ENCODE measurements around the gene PRCP. TPM values are rescaled to one million over a fixed set of nuclear protein-coding genes. Genes with fewer than 3 reads are reported as not detected.

PRCP gene
- total and polyA plus RNA-seq, 2 experiments from 2014 or later = 33.3 to 52.8 TPM

- no peaks in the 10 kb centered on the region for H3K4me1 ChIP-seq (ENCODE audit: insufficient read depth)
- no peaks in the 10 kb centered on the region for H4K20me1 ChIP-seq (replicated peaks; ENCODE audit: insufficient read depth)
- H3K9me3 Mint-ChIP-seq = no peaks in the 10 kb centered on the region
- DNase-seq (ENCODE audit: low spot score) = no peak
- H2AFZ ChIP-seq = no peak overlapping the region
- H3K4me1 Mint-ChIP-seq = no peaks in the 10 kb centered on the region
- no peak overlapping the region for H3K4me3 ChIP-seq
- no peaks in the 10 kb centered on the region for H3F3A ChIP-seq (replicated peaks; ENCODE audit: low read depth)
- TF ChIP-seq ZNF462 (CRISPR knock-in tag; IDR thresholded peaks at IDR 0.05) (no peak), EZH2phosphoT487 (IDR thresholded peaks at IDR 0.05; ENCODE audit: unreplicated experiment) (no peak), STAT1 (IDR thresholded peaks at IDR 0.05; ENCODE audit: unreplicated experiment) (no peak), EZH2 (IDR thresholded peaks at IDR 0.05; ENCODE audit: low read depth, unreplicated experiment) (no peak), ETS1 (IDR thresholded peaks at IDR 0.05) (no peak), JUNB (IDR thresholded peaks at IDR 0.05; ENCODE audit: unreplicated experiment) (no peak), ZNF331 (CRISPR knock-in tag; IDR thresholded peaks at IDR 0.05; ENCODE audit: low read depth) (no peak), POLR2AphosphoS5 (IDR thresholded peaks at IDR 0.05; ENCODE audit: low read depth) (no peak), ZNF114 (CRISPR knock-in tag; IDR thresholded peaks at IDR 0.05) (no peak), NANOG (IDR thresholded peaks at IDR 0.05; ENCODE audit: borderline replicate concordance) (no peak), REST (IDR thresholded peaks at IDR 0.05; ENCODE audit: unreplicated experiment) (no peak), CREB1 (CRISPR knock-in tag; IDR thresholded peaks at IDR 0.05; ENCODE audit: low read depth) (no peak)
- TF ChIP-seq, protein P1, sequence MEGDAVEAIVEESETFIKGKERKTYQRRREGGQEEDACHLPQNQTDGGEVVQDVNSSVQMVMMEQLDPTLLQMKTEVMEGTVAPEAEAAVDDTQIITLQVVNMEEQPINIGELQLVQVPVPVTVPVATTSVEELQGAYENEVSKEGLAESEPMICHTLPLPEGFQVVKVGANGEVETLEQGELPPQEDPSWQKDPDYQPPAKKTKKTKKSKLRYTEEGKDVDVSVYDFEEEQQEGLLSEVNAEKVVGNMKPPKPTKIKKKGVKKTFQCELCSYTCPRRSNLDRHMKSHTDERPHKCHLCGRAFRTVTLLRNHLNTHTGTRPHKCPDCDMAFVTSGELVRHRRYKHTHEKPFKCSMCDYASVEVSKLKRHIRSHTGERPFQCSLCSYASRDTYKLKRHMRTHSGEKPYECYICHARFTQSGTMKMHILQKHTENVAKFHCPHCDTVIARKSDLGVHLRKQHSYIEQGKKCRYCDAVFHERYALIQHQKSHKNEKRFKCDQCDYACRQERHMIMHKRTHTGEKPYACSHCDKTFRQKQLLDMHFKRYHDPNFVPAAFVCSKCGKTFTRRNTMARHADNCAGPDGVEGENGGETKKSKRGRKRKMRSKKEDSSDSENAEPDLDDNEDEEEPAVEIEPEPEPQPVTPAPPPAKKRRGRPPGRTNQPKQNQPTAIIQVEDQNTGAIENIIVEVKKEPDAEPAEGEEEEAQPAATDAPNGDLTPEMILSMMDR (conservative IDR thresholded peaks at IDR 0.05; ENCODE audit: low read depth in 2 of 2) = no peak
- ATAC-seq = no peak
- no peak overlapping the region for H3K27ac ChIP-seq (ENCODE audit: low read depth)
- H3K27ac Mint-ChIP-seq = no peak overlapping the region
- no peaks in the 10 kb centered on the region for H3K27me3 Mint-ChIP-seq (ENCODE audit: insufficient read depth, low read depth, poor library complexity)
- peaks cover 4% of the 10 kb centered on the region; the same call in 1 of the 3 replicates for H3K36me3 Mint-ChIP-seq (ENCODE audit: low read depth)
- H3K9me2 ChIP-seq (ENCODE audit: insufficient read depth) = no peaks in the 10 kb centered on the region
- no peaks in the 10 kb centered on the region for H3K27me3 ChIP-seq (ENCODE audit: insufficient read depth)
- no peaks in the 10 kb centered on the region for H3K36me3 ChIP-seq (ENCODE audit: insufficient read depth)
- no peak overlapping the region for H3K4me2 ChIP-seq
- H3K4me3 Mint-ChIP-seq = no peak overlapping the region
- peaks cover 5% of the 10 kb centered on the region; the same call in 1 of the 2 replicates for H3K79me2 ChIP-seq (replicated peaks; ENCODE audit: insufficient read depth)
Observed at GRCh38 chr11:82857145-82857544, 43.1 kb downstream of the PRCP start.
